COLO829 (cell line): Measurements from ENCODE around the gene PCSK6.

ENCODE experiments used
- DNase-seq: peaks from one replicate; pipeline ENCODE4 v3.0.0; 2012; ENCODE audit warnings: low spot score

PCSK6 gene

GRCh38 chr15:101489599-101490407, at the start of gene PCSK6:
TSS of gene PCSK6 (minus strand) at chr15:101489707. CDS start at chr15:101489670, 37 bp downstream.
- DNase-seq, result no peak

GRCh38 chr15:101538996-101539395, 49.5 kb upstream of the PCSK6 start:
- no peak for DNase-seq

- no peak for DNase-seq
Measured at GRCh38 chr15:101538177-101538576, 48.7 kb upstream of the PCSK6 start.

GRCh38 chr15:101537483-101538080, 48.1 kb upstream of the PCSK6 start:
- peak; percentile 24 for DNase-seq

- no peak for DNase-seq
Measured at GRCh38 chr15:101536875-101537405, 47.4 kb upstream of the PCSK6 start.

- DNase-seq, result no peak
Measured at GRCh38 chr15:101536166-101536874, 46.8 kb upstream of the PCSK6 start.

- no peak for DNase-seq
Measured at GRCh38 chr15:101535170-101535902, 45.8 kb upstream of the PCSK6 start.

- no peak for DNase-seq
Measured at GRCh38 chr15:101534376-101534970, 45.0 kb upstream of the PCSK6 start.

- no peak for DNase-seq
Measured at GRCh38 chr15:101533371-101534140, 44.0 kb upstream of the PCSK6 start.

- DNase-seq, result no peak
Measured at GRCh38 chr15:101532865-101533264, 43.4 kb upstream of the PCSK6 start.

- no peak for DNase-seq
Measured at GRCh38 chr15:101531170-101531569, 41.7 kb upstream of the PCSK6 start.

GRCh38 chr15:101530224-101530958, 40.9 kb upstream of the PCSK6 start:
- DNase-seq, result no peak

GRCh38 chr15:101528917-101529299, 39.4 kb upstream of the PCSK6 start:
- DNase-seq, result no peak

GRCh38 chr15:101528108-101528916, 38.8 kb upstream of the PCSK6 start:
- no peak for DNase-seq

- DNase-seq, result no peak
Measured at GRCh38 chr15:101526890-101527289, 37.4 kb upstream of the PCSK6 start.

GRCh38 chr15:101526442-101526841, 36.9 kb upstream of the PCSK6 start:
- DNase-seq, result no peak

- DNase-seq, result no peak
Measured at GRCh38 chr15:101526021-101526420, 36.5 kb upstream of the PCSK6 start.

- DNase-seq, result no peak
Measured at GRCh38 chr15:101525087-101525669, 35.7 kb upstream of the PCSK6 start.

- no peak for DNase-seq
Measured at GRCh38 chr15:101523560-101523940, 34.0 kb upstream of the PCSK6 start.
